ENCODE data around the gene IZUMO4. TPM values are rescaled to one million over a fixed set of nuclear protein-coding genes. Genes with fewer than 3 reads are reported as not detected.
"Not testable (repeated sequence)": the region's sequence is repeated elsewhere in the genome, so short reads cannot be mapped to it uniquely, and the experiment has no call there.

Gene IZUMO4
- total and polyA plus RNA-seq, 7 donors = 2.3 to 8.5 (median 4.2) TPM

GRCh38 chr19:2129892-2130770 lies 33.4 kb downstream of the IZUMO4 start:
- peaks cover 13 to 85% (median 50%) of the 10 kb centered on the region in 4 donors for H3K36me3 ChIP-seq
- intact Hi-C loops (cut with DNase I) = no loop called here
- H3K4me3 ChIP-seq = no peak overlapping the region
- DNase-seq = no peak
- no peaks in the 10 kb centered on the region for H3K4me1 ChIP-seq
- WGBS, 2 donors = 97% methylated on average over 28 of the region's 28 CpGs
- H3K27ac ChIP-seq = no peak overlapping the region
- no peak for TF ChIP-seq CTCF (IDR thresholded peaks at IDR 0.05)
- TF ChIP-seq EP300 (IDR thresholded peaks at IDR 0.05) = no peak
- no peak for TF ChIP-seq POLR2A (IDR thresholded peaks at IDR 0.05)
- TF ChIP-seq POLR2AphosphoS5 (IDR thresholded peaks at IDR 0.05) = no peak
- no peaks in the 10 kb centered on the region for H3K9me3 ChIP-seq
- no peaks in the 10 kb centered on the region for H3K27me3 ChIP-seq

GRCh38 chr19:2131012-2131975 lies 34.6 kb downstream of the IZUMO4 start:
- DNase-seq; intact Hi-C loops (cut with DNase I); H3K9me3 ChIP-seq; H3K4me3 ChIP-seq; H3K27me3 ChIP-seq; H3K4me1 ChIP-seq; H3K27ac ChIP-seq: not testable (repeated sequence)
- 90 to 93% methylated on average over 67 of the region's 67 CpGs for WGBS, 2 donors
- H3K36me3 ChIP-seq = peaks cover 13 to 79% (median 50%) of the 10 kb centered on the region in 4 donors

- peaks cover 21 to 79% (median 53%) of the 10 kb centered on the region in 4 donors for H3K36me3 ChIP-seq
- no peaks in the 10 kb centered on the region for H3K9me3 ChIP-seq
- H3K4me1 ChIP-seq = no peaks in the 10 kb centered on the region
- intact Hi-C loops (cut with DNase I) = no loop called here
- WGBS, 2 donors = 97% methylated on average over 14 of the region's 14 CpGs
- no peak overlapping the region for H3K4me3 ChIP-seq
- TF ChIP-seq POLR2AphosphoS5 (IDR thresholded peaks at IDR 0.05) (no peak), EP300 (IDR thresholded peaks at IDR 0.05) (no peak), CTCF (IDR thresholded peaks at IDR 0.05) (no peak)
- DNase-seq = no peak
- no peaks in the 10 kb centered on the region for H3K27me3 ChIP-seq
- H3K27ac ChIP-seq = no peak overlapping the region
Observed at GRCh38 chr19:2132191-2132590, 35.5 kb downstream of the IZUMO4 start.

- H3K4me3 ChIP-seq = no peak overlapping the region
- H3K36me3 ChIP-seq = peaks cover 27 to 79% (median 55%) of the 10 kb centered on the region in 4 donors
- H3K4me1 ChIP-seq = no peaks in the 10 kb centered on the region
- no peaks in the 10 kb centered on the region for H3K27me3 ChIP-seq
- H3K27ac ChIP-seq = no peak overlapping the region
- WGBS, 2 donors = 75 to 91% methylated on average over 19 of the region's 19 CpGs
- DNase-seq = no peak
- TF ChIP-seq POLR2AphosphoS5 (IDR thresholded peaks at IDR 0.05) (no peak), CTCF (IDR thresholded peaks at IDR 0.05) (no peak), POLR2A (IDR thresholded peaks at IDR 0.05) (no peak), EP300 (IDR thresholded peaks at IDR 0.05) (no peak)
- intact Hi-C loops (cut with DNase I) = no loop called here
- no peaks in the 10 kb centered on the region for H3K9me3 ChIP-seq
Observed at GRCh38 chr19:2132731-2133490, 36.2 kb downstream of the IZUMO4 start.
